Measurements from ENCODE around the gene CSGALNACT2.
"Not testable (repeated sequence)": the region's sequence is repeated elsewhere in the genome, so short reads cannot be mapped to it uniquely, and the experiment has no call there.

CSGALNACT2 gene

DNA sequence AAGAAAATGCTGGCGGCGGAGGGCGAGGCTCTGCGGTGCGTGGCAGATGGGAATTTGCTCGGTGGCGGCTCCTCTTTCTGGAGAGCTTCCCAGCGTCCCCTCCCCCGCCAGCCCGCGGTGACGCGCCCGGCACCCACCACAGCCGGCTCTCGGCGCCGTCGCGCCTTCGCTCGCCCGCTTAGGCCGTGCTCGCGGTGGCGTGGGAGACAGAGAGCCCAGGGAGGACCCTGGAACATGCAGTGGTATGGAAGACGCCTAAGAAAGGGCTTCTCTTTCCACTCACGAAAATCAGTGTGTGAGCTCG is 576 bp upstream of the CSGALNACT2 start:
- Histone ChIP-seq H3K4me3 (ENCODE audit: low read length) (peak overlapping the region; percentile 96), H3K36me3 (ENCODE audit: insufficient read depth, low read depth, low read length) (no peaks in the 10 kb centered on the region), H3K27ac (ENCODE audit: low read length) (no peak overlapping the region), H3K9me3 (ENCODE audit: insufficient read depth, low read depth, low read length) (no peaks in the 10 kb centered on the region), H3K4me1 (ENCODE audit: insufficient read depth, low read length) (no peaks in the 10 kb centered on the region), H3K27me3 (ENCODE audit: insufficient read depth, low read length) (peaks cover 24% of the 10 kb centered on the region; the same call in 1 of the 2 replicates), H3K9ac (ENCODE audit: low read depth, low read length) (peak overlapping the region; percentile 57; the same call in 1 of the 2 replicates)

DNA sequence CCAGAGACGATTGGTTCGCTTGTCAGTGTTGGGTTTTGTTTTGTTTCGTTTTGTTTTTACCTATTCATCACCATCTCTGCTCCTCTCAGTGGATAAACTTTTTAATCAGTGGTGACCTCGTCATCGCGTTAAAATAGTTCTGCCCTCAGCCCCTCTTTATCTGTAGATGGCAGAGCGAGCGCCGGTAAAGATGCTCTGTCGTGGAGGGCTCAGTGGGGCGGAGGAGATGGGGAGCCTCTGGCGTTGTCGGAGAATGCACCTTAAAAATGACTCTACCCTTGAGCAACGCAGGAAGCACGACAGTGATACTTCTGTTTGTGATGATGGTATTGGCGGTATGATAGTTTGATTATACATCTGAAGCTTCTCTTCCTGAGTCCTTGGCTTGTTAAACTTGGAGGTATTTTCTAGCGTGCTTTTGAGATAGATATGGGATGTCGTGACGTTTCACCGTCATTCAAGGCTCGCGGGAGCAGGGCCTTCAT is 554 bp downstream of the CSGALNACT2 start:
- Histone ChIP-seq H3K9ac (ENCODE audit: low read depth, low read length) (peak overlapping the region; percentile 43; the same call in 1 of the 2 replicates), H3K36me3 (ENCODE audit: insufficient read depth, low read depth, low read length) (no peaks in the 10 kb centered on the region), H3K4me1 (ENCODE audit: insufficient read depth, low read length) (peaks cover 4% of the 10 kb centered on the region; the same call in 1 of the 2 replicates), H3K27ac (ENCODE audit: low read length) (no peak overlapping the region), H3K27me3 (ENCODE audit: insufficient read depth, low read length) (peaks cover 24% of the 10 kb centered on the region; the same call in 1 of the 2 replicates), H3K9me3 (ENCODE audit: insufficient read depth, low read depth, low read length) (no peaks in the 10 kb centered on the region), H3K4me3 (ENCODE audit: low read length) (peak overlapping the region; percentile 96)

DNA sequence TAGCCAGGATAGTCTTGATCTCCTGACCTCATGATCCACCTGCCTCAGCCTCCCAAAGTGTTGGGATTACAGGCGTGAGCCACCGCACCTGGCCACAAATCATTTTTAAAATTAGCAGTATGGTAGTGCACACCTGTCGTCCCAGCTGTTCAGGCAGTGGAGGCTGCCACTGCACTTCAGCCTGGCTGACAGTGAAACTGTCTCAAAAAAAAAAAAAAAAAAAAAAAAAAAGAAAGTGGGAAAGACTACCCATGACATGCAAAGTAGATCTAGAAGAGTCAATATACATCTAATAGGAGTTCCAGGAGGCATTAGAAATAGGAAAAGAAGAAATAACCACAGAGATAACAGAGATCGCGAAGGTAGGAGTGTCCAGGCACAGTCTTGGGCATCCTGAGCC is 3.2 kb downstream of the CSGALNACT2 start:
- no peaks in the 10 kb centered on the region for H3K9me3 ChIP-seq (ENCODE audit: insufficient read depth, low read depth, low read length)
- H3K9ac ChIP-seq (ENCODE audit: low read depth, low read length) = no peak overlapping the region
- H3K4me1 ChIP-seq (ENCODE audit: insufficient read depth, low read length) = peaks cover 12% of the 10 kb centered on the region
- no peaks in the 10 kb centered on the region for H3K36me3 ChIP-seq (ENCODE audit: insufficient read depth, low read depth, low read length)
- H3K27me3 ChIP-seq (ENCODE audit: insufficient read depth, low read length) = peaks cover 24% of the 10 kb centered on the region; the same call in 1 of the 2 replicates
- H3K27ac ChIP-seq (ENCODE audit: low read length) = no peak overlapping the region
- no peak overlapping the region for H3K4me3 ChIP-seq (ENCODE audit: low read length)

DNA sequence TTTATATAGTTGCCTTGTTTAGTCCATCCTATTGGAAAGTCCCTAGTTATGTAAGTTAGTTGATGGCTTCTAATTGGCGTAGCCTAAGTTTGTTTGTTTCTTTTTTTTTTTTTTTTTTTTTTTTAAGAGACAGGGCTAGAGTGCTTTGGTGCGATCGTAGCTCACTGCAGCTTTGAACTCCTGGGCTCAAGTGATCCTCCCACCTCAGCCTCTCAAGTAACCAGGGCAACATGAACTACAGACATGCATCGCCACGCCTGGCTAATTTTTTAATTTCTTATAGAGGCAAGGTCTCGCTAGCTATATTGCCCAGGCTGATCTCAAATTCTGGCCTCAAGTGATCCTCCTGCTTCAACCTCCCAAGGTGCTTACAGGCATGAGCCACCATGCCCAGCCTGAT is 7.1 kb downstream of the CSGALNACT2 start:
- H3K27ac ChIP-seq (ENCODE audit: low read length) = no peak overlapping the region
- H3K4me1 ChIP-seq (ENCODE audit: insufficient read depth, low read length) = peaks cover 12% of the 10 kb centered on the region
- no peaks in the 10 kb centered on the region for H3K27me3 ChIP-seq (ENCODE audit: insufficient read depth, low read length)
- H3K36me3 ChIP-seq (ENCODE audit: insufficient read depth, low read depth, low read length) = no peaks in the 10 kb centered on the region
- no peaks in the 10 kb centered on the region; the same call in 1 of the 2 replicates for H3K9me3 ChIP-seq (ENCODE audit: insufficient read depth, low read depth, low read length)
- no peak overlapping the region for H3K9ac ChIP-seq (ENCODE audit: low read depth, low read length)
- no peak overlapping the region for H3K4me3 ChIP-seq (ENCODE audit: low read length)

DNA sequence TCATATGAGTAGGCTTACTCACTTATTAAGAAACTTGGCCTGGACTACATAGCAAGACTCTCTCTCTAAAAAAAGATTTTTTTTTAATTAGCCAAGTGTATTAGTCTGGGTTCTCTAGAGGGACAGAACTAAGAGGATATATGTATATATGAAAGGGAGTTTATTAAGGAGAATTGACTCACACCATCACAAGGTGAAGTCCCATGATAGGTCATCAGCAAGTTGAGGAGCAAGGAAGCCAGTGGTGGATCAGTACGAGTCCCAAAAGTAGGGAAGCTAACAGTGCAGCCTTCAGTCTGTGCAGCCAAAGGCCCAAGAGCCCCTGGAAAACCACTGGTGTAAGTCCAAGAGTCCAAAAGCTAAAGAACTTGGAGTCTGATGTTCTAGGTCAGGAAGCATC is 7.7 kb downstream of the CSGALNACT2 start:
- H3K4me1 ChIP-seq (ENCODE audit: insufficient read depth, low read length) = peaks cover 12% of the 10 kb centered on the region
- not testable (repeated sequence) for H3K27me3 ChIP-seq (ENCODE audit: insufficient read depth, low read length); H3K36me3 ChIP-seq (ENCODE audit: insufficient read depth, low read depth, low read length); H3K9me3 ChIP-seq (ENCODE audit: insufficient read depth, low read depth, low read length); H3K9ac ChIP-seq (ENCODE audit: low read depth, low read length); H3K4me3 ChIP-seq (ENCODE audit: low read length); H3K27ac ChIP-seq (ENCODE audit: low read length)

DNA sequence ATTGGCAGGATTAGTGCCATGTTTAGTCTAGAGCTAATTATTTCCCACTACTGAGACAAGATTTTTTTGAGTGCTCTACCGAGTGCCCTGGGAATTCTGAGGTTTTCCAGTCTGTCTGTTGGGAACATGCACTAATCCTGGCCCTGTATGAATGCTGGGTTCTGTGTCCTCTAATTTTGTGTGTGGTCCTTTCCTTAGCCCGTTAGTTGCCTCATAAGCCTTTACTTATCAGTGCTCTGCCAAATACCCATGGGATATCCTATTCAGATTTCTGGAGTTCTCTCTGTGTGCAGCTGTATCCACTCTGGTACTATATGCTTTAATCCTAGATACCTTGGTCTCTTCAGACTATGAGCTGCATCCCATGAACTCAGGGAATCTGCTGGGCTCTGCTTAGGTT is 13.1 kb downstream of the CSGALNACT2 start:
- H3K4me3 ChIP-seq (ENCODE audit: low read length) = no peak overlapping the region
- no peak overlapping the region for H3K27ac ChIP-seq (ENCODE audit: low read length)
- H3K4me1 ChIP-seq (ENCODE audit: insufficient read depth, low read length) = no peaks in the 10 kb centered on the region
- H3K9me3 ChIP-seq (ENCODE audit: insufficient read depth, low read depth, low read length) = no peaks in the 10 kb centered on the region; the same call in 1 of the 2 replicates
- no peak overlapping the region for H3K9ac ChIP-seq (ENCODE audit: low read depth, low read length)
- no peaks in the 10 kb centered on the region for H3K36me3 ChIP-seq (ENCODE audit: insufficient read depth, low read depth, low read length)
- H3K27me3 ChIP-seq (ENCODE audit: insufficient read depth, low read length) = no peaks in the 10 kb centered on the region

DNA sequence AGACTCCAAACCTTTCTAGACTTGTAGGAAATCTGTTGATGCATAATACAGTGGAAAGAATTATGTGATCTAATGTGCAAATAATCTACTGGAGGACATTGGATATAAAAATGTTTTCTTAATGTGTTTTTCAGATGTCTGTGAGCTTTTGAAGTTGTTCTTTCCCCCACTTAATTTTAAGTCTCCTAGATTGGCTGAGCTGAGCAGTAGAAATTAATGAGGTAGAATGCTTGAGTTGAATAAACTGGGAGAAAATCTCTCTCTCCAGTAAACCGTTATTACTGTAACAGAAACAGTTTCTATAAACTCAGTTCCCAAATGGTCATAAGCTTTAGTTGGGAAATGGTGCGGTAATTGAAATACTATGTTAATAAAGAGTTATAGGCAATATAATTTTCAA is 15.7 kb downstream of the CSGALNACT2 start:
- Histone ChIP-seq H3K27ac (ENCODE audit: low read length) (no peak overlapping the region), H3K9me3 (ENCODE audit: insufficient read depth, low read depth, low read length) (no peaks in the 10 kb centered on the region; the same call in 1 of the 2 replicates), H3K36me3 (ENCODE audit: insufficient read depth, low read depth, low read length) (no peaks in the 10 kb centered on the region), H3K4me1 (ENCODE audit: insufficient read depth, low read length) (no peaks in the 10 kb centered on the region), H3K4me3 (ENCODE audit: low read length) (no peak overlapping the region), H3K9ac (ENCODE audit: low read depth, low read length) (no peak overlapping the region), H3K27me3 (ENCODE audit: insufficient read depth, low read length) (no peaks in the 10 kb centered on the region)

DNA sequence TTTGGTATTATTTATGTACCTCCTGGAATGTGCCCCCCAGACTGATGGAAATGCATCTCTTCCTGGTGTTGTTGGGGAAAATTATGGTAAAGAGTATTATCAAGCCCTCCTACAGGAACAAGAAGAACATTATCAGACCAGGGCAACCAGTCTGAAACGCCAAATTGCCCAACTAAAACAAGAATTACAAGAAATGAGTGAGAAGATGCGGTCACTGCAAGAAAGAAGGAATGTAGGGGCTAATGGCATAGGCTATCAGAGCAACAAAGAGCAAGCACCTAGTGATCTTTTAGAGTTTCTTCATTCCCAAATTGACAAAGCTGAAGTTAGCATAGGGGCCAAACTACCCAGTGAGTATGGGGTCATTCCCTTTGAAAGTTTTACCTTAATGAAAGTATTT is 17.0 kb downstream of the CSGALNACT2 start:
- H3K27me3 ChIP-seq (ENCODE audit: insufficient read depth, low read length) = no peaks in the 10 kb centered on the region
- no peak overlapping the region for H3K27ac ChIP-seq (ENCODE audit: low read length)
- H3K4me1 ChIP-seq (ENCODE audit: insufficient read depth, low read length) = no peaks in the 10 kb centered on the region
- no peak overlapping the region for H3K9ac ChIP-seq (ENCODE audit: low read depth, low read length)
- H3K36me3 ChIP-seq (ENCODE audit: insufficient read depth, low read depth, low read length) = no peaks in the 10 kb centered on the region
- H3K9me3 ChIP-seq (ENCODE audit: insufficient read depth, low read depth, low read length) = no peaks in the 10 kb centered on the region
- H3K4me3 ChIP-seq (ENCODE audit: low read length) = no peak overlapping the region

DNA sequence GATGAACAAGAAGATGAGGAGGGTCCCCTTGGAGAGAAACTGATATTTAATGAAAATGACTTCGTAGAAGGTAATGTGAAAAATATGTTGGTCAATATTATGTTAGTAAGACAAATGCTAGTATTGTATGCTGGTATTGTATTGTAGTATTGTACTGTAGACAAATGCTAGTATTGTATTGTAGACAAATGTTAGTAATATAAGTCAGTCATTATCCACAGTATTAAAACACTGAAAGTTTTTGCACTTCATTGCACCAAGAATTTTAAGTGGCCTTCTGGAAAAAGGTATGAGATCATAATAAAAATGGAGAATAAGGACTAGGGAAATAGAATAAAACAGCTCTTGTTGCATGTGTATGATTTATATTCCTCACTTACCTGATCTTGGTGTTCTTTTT is 17.5 kb downstream of the CSGALNACT2 start:
- Histone ChIP-seq H3K36me3 (ENCODE audit: insufficient read depth, low read depth, low read length) (no peaks in the 10 kb centered on the region), H3K27ac (ENCODE audit: low read length) (no peak overlapping the region), H3K9ac (ENCODE audit: low read depth, low read length) (no peak overlapping the region), H3K4me3 (ENCODE audit: low read length) (no peak overlapping the region), H3K9me3 (ENCODE audit: insufficient read depth, low read depth, low read length) (no peaks in the 10 kb centered on the region), H3K4me1 (ENCODE audit: insufficient read depth, low read length) (no peaks in the 10 kb centered on the region), H3K27me3 (ENCODE audit: insufficient read depth, low read length) (no peaks in the 10 kb centered on the region)

DNA sequence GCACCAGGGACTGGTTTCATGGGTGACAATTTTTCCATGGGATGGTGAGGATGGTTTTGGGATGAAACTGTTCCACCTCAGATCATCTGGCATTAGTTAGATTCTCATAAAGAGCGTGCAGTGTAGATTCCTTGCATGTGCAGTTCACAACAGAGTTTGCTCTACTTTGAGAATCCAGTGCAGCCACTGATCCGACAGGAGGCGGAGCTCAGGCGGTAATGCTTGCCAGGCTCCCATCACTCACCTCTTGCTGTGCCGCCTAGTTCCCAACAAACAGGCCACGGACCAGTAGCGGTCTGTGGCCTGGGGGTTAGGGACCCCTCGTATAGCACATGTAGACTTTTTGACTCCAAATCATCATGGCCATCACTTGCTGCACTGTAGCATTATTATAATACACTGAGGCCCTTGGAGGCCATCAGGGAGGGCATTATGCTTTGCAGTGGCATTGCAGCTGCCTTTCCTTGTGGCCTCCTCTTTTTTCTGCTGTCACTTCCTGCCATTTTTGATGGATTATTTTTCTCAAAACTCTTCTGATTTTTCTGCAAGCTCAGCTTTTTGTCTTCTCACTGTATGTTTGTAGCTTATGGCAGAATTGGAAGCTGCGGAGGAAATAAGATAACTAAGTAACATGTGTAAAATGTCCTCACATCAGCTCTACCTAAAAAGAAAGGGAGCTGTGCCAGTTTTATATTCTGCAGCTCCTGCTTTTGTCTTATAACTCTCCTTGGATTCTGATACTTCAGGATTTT is 18.5 kb downstream of the CSGALNACT2 start:
- H3K4me1 ChIP-seq (ENCODE audit: insufficient read depth, low read length) = no peaks in the 10 kb centered on the region
- H3K9me3 ChIP-seq (ENCODE audit: insufficient read depth, low read depth, low read length) = no peaks in the 10 kb centered on the region
- H3K27ac ChIP-seq (ENCODE audit: low read length) = no peak overlapping the region
- H3K4me3 ChIP-seq (ENCODE audit: low read length) = no peak overlapping the region
- H3K27me3 ChIP-seq (ENCODE audit: insufficient read depth, low read length) = no peaks in the 10 kb centered on the region
- H3K9ac ChIP-seq (ENCODE audit: low read depth, low read length) = no peak overlapping the region
- no peaks in the 10 kb centered on the region for H3K36me3 ChIP-seq (ENCODE audit: insufficient read depth, low read depth, low read length)

DNA sequence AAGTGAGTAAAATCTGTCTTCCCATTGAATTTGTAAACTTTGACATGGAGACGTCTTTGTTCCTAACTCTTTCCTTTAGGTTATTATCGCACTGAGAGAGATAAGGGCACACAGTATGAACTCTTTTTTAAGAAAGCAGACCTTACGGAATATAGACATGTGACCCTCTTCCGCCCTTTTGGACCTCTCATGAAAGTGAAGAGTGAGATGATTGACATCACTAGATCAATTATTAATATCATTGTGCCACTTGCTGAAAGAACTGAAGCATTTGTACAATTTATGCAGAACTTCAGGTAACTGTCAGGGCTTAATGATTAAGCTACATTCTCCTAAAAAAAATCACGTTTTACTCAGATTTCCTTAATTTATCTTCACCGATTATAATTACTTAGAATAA is 20.4 kb downstream of the CSGALNACT2 start:
- Histone ChIP-seq H3K27ac (ENCODE audit: low read length) (no peak overlapping the region), H3K27me3 (ENCODE audit: insufficient read depth, low read length) (no peaks in the 10 kb centered on the region), H3K4me1 (ENCODE audit: insufficient read depth, low read length) (no peaks in the 10 kb centered on the region), H3K9ac (ENCODE audit: low read depth, low read length) (no peak overlapping the region), H3K4me3 (ENCODE audit: low read length) (no peak overlapping the region), H3K9me3 (ENCODE audit: insufficient read depth, low read depth, low read length) (no peaks in the 10 kb centered on the region), H3K36me3 (ENCODE audit: insufficient read depth, low read depth, low read length) (no peaks in the 10 kb centered on the region; the same call in 1 of the 2 replicates)

Measured in iPS-20b (cell line).